ENCODE data around the gene MLST8. TPM values are rescaled to one million over a fixed set of nuclear protein-coding genes. Genes with fewer than 3 reads are reported as not detected.
"Not testable (repeated sequence)": the region's sequence is repeated elsewhere in the genome, so short reads cannot be mapped to it uniquely, and the experiment has no call there.

The MLST8 gene
- total RNA-seq, 1 donor from 2014 or later: 32.1 TPM

DNA sequence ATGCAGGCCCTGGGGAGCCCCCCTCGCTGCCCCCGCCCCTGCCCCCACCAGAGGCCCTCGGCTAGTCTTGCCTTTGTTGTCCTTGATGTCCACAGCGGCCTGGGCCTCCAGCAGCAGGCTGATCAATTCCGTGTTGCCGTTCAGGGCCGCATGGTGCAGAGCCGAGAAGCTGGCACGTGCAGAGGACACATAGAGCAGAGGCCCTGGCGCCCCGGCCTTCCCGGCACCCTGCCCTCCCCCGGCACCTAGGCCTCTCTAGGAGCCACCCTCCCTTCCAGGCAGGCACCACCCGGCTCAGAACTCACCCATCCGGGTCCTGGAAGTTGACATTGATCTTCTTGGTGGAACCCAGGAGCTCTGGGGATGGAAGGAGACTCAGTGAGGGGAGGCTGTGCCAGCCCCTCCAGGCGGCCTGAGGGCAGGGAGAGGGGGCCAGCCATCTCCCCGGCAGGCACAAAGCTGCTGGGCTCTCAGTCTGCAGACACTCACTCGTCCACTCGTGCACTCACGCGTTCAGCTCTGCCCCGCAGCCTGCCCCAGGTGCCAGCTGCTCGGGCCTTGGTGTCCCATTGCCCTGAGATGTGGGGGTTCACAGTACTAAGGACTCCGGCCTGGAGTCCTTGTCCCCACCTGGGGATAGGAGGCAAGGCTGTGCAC lies 15.1 kb upstream of the MLST8 start:
- no peak for DNase-seq (ENCODE audit: low read depth, low spot score)

DNA sequence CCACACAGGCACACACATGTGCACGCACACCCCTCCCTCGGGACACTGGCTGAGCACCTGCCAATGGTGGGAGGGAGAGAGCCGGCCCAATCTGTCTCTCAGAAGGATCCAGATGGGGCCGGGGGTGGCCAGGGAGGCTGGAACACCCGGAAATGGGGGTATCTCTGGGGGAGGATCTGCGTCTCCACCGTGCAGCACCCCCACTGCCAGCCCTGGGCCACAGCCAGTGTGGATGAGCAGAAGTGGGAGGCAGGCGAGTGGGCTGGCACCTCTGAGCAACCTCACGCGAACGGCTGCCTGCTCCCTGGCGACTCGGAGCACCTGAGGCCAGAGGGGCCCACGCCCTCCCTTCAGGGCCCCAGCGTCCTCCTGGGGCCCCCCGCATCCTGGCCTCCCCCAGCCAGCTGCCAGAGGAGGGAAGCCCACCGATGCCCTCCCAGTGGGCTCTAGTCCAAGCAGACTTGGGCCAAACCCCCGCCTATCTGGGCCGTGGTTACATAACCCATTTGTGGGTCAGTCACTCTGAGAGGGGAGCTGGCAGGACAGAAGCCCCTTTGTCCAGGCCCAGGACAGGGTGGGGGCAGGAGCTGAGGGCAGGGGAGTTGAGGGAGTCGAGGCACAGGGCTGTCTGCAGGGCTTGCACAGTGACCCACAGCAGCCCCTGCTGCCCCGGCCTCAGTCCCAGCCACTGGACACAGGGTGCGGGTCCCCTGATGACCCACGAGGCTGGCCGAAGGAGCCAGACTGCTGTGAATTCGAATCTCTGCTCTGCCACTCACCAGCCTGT lies 14.4 kb upstream of the MLST8 start:
- DNase-seq (ENCODE audit: low read depth, low spot score): no peak

DNA sequence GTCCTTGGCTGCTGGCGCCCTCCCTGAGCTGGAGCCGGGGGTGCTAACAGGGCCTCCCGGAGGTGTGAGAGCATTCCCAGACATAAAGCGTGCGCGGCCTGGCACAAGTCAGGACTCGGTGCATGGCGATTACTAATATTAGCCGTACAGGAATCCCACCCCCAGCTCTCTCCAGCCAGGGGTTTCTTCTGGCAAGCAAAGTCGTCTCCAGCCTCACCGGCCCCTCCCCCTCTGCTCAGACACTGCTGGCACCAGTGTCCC lies 13.9 kb upstream of the MLST8 start:
- no peak for DNase-seq (ENCODE audit: low read depth, low spot score)

DNA sequence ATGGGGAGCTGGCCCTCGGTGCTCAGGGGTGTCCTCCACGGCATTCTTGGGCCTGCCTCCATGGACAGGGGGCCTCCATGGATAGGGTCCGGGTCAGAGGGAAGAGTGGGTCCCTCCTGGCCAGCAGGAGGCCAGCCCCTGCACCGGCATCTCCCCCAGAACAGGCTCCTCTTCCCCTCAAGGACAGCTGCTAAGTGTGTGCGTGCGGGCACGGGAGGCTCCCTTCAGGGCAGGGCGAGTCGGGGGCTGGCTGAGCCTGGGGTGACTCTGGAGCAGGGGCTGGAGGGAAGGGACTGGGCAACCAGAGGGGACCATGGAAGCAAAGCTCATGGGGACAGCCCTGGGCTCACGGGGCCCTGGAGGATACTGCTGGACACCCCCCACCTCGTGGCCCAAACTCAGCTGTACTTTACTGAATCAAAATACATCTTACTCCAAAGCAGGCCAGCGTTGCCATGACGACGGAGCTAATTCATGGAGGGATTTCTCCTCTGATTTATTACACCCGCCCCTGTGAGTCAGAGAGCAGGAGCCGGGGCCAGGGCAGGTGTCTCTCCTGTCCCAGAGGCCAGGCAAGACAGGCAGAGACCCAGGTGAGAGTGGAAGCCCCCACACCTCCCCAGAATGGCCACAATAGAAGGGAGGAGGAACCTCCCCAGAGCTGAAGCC lies 11.0 kb upstream of the MLST8 start:
- DNase-seq (ENCODE audit: low read depth, low spot score): no peak

DNA sequence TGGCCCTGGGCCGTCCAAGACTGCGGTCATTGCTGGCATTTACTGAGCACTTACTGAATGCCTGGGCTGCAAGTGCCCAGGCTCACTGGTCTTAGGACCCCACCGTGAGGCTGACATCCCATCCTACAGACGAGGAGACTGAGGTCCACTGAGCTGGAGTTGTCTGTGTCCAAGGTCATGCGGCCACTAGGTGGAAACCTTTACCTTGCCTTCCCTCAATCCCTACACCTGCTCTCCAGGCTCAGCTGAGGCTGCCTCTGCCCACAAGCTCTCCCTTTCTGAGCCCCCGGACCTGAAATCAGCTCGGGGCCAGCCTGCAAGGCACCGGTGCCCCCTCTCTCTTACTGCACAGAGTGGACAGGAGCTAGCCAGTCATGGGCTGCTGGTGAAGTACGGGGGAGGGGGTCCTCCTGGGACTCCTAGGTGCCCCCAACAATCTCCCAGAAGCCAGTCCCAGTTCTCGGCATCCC lies 10.4 kb upstream of the MLST8 start:
- no peak for DNase-seq (ENCODE audit: low read depth, low spot score)

DNA sequence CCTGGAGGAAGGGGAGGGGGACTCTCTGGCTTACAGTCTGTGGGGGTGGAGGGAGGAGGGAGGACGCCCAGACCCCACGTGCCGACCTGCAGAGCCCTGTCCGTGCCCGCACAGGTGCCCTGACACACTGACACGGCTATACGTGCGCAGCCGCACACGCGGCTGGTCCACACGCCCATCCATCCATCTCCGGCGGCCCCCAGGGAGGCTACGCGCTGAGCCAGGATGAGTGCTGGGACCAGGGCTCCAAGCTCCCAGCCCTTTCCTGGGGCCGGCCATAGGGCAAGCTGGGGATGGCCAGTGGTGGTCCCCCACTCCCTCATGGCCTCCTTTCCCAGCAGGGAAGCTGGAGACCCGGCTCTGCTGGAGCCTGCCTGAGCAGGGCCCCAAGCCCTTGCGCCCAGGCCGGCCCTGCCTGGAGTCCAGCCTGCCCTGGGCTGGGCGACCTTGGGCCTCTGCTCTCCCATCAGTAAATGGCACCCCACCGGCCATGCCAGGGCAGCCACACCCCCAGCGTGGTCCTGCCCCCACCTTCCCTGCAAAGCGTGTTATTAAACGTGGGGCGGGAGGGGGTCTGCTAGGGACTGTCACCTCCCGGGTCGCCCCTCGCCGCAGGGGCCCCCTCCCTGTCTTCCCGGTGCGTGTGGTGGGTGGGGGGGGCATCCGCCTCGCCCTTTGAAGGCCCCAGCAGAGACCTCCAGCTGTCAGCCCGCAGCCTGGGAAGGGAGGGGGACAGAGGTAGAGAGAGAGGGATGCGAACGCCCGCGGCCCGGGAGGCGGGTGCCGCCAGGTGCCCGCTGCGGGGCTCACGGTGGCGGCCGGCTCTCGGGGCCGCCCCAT lies 9.7 kb upstream of the MLST8 start:
- DNase-seq (ENCODE audit: low read depth, low spot score): no peak

DNA sequence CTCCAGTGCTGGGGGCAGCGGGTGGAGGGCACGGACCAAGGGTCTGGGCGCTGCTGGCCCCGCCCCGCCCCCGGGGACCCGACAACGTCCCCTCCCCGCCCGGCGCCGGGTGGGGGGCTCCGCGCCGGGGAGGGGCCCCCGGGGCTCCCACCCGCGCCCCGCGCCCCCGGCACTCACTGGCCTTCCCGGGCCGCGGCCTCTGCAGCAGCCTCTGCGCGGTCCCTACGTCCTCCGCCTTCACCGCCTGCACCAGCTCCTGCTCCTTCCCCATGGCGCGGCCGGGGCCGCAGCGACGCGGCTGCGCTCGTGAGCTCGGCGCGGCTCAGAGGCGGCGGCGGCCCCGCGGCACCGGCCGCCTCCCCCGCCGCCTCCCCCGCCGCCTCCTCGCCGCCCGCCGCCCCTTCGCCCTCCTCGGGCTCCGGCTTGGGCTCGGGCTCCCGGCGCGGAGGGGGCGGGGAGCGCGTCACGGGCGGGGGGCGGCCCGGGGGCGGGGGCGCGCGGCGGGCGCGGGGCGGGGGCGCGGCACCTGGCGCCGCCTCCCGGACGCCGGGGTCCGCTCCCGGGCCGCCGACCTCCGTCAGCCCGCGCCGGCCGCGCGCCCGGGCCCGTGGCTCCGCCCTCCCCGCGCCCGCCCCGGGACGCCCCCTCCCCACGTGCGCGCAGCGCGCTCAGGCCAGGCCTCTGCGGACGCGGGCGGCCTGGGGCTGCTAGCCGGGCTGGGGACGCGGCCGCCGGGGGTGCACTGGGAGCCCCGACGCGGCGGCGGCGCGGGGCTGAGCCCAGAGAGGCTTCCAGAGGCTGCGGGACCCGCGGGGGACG lies 8.9 kb upstream of the MLST8 start, which contains the start of gene CASKIN1:
TSS of gene CASKIN1 (minus strand) at position 444 of the 819 bp plus-strand sequence. CDS start at position 271, 173 bp downstream.
- DNase-seq (ENCODE audit: low read depth, low spot score): no peak

GRCh38 chr16:2196981-2197511 lies 8.2 kb upstream of the MLST8 start:
- no peak for DNase-seq (ENCODE audit: low read depth, low spot score)

DNA sequence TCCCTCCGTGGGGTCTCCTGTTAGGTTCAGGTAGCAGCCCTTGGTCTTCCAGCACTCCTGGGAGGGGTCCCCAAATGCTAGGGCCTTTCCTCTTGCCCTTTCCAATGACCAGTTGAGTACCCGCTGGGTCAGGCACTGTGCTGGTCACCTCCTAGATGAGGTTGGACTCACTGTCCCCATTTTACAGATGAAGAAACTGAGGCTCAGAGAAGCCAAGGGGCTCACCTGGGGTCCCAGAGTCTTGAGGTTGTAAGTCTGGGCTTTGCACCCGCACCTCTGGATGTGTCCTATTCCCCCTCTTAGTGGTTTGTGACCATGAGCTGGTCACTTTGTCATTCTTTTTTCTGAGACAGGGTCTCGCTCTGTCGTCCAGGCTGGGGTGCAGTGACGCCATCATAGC lies 7.5 kb upstream of the MLST8 start:
- DNase-seq (ENCODE audit: low read depth, low spot score): no peak

- no peak for DNase-seq (ENCODE audit: low read depth, low spot score)
Observed at GRCh38 chr16:2198283-2198682, 7.0 kb upstream of the MLST8 start.

- DNase-seq (ENCODE audit: low read depth, low spot score): no peak
Observed at GRCh38 chr16:2199095-2199494, 6.2 kb upstream of the MLST8 start.

DNA sequence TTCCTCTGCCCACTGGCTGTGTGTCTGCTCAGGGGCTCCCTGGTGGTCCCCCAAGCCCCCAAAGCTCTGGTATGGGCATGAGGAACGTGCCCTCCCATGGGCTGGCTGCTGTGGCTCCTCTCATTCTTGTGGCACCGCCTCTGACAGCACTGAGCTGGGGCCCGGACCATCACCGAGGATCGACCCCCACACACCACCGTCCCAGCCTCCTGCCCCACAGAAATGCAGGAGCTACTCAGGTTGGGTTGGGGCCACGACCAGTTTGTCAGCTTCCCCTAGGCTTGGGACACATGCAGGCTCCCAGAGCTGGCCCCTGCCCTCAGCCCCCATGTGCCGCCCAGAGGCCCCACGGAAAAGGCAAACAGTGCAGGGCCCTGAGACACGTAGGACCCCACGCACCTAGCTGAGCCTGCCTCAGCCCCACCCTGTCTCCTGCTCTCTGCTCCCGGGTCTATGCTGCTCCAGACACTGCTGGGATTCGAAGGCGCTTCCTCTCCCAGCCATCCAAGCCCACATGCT lies 5.6 kb upstream of the MLST8 start:
- no peak for DNase-seq (ENCODE audit: low read depth, low spot score)

GRCh38 chr16:2200313-2200712 lies 4.9 kb upstream of the MLST8 start:
- no peak for DNase-seq (ENCODE audit: low read depth, low spot score)

DNA sequence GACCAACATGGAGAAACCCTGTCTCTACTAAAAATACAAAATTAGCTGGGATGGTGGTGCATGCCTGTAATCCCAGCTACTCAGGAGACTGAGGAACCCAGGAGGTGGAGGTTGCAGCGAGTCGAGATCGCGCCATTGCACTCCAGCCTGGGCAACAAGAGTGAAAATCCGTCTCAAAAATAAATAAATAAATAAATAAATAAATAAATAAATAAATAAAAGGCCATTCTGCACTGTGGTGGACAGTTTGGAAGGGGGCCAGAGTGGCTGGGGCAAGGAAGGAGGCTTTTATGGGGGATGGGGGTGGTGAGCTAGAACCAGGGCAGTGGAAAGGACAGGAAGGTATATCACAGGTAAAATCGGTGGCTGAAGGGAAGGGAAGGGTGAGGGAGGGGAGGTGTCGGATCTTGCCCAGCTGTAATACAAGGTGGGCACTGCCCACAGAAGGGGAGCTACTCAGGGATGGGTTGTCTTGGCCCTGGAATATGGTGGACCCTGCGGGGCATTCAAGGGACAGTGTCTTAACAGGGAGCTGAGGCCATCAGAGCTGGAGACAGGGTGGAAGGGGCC lies 2.0 kb upstream of the MLST8 start:
- not testable (repeated sequence) for DNase-seq (ENCODE audit: low read depth, low spot score)

- DNase-seq (ENCODE audit: low read depth, low spot score): no peak
Observed at GRCh38 chr16:2204416-2205103, 694 bp upstream of the MLST8 start.

GRCh38 chr16:2205967-2206313 lies 686 bp downstream of the MLST8 start:
- no peak for DNase-seq (ENCODE audit: low read depth, low spot score)

- no peak for DNase-seq (ENCODE audit: low read depth, low spot score)
Observed at GRCh38 chr16:2206420-2206779, 1.1 kb downstream of the MLST8 start.

- DNase-seq (ENCODE audit: low read depth, low spot score): no peak
Observed at GRCh38 chr16:2206780-2207433, 1.7 kb downstream of the MLST8 start.

GRCh38 chr16:2207872-2208271 lies 2.6 kb downstream of the MLST8 start:
- DNase-seq (ENCODE audit: low read depth, low spot score): no peak
